Panc1 (cell line): ENCODE results near the gene TDRKH. TPM values are rescaled to one million over a fixed set of nuclear protein-coding genes. Genes with fewer than 3 reads are reported as not detected.

Experiments
- ATAC-seq: fragments of 200-7000 bp; cut with Tn5 transposase; 2 replicates; pipeline ENCODE4 v1.9.1; 2020; ENCODE audit warnings: mild to moderate bottlenecking, moderate library complexity
- BruUV-seq: library from RNA; stranded (reverse); fragments of 400-500 nt; replicated peaks from 2 replicates; lab custom pipeline; 2021; lab: Mats Ljungman, UMichigan
- CTCF ChIA-PET: fragments of 300-600 bp; sonication (Branson Sonifier 250); formaldehyde crosslinking; loops from one replicate; lab custom pipeline; 2022; ENCODE audit warnings: antibody characterized with exemption; lab: Charles Lee
- POLR2A ChIA-PET: fragments of 300-600 bp; sonication (Branson Sonifier 250); formaldehyde crosslinking; loops from one replicate; lab custom pipeline; 2022; ENCODE audit warnings: antibody characterized with exemption; lab: Charles Lee
- DNase-seq: peaks from one replicate; pipeline ENCODE4 v3.0.0-alpha.2; 2010; ENCODE audit warnings: low read depth, low spot score
- H3K27ac ChIP-seq: 2 replicates; pipeline ENCODE4 v1.5.1; 2011; ENCODE audit warnings: mild to moderate bottlenecking, low read length, inconsistent platforms
- H3K27me3 ChIP-seq: fragments of 200-500 bp; sonication (Bioruptor generic); 2 replicates; pipeline ENCODE4 v1.6.0; 2014; ENCODE audit warnings: low read length, inconsistent platforms; ENCODE audit not compliant: control insufficient read depth, insufficient read depth
- H3K36me3 ChIP-seq: fragments of 200-500 bp; sonication (Bioruptor generic); 2 replicates; pipeline ENCODE4 v1.5.1; 2014; ENCODE audit warnings: inconsistent platforms, mild to moderate bottlenecking, low read length, moderate library complexity; ENCODE audit not compliant: control insufficient read depth, insufficient read depth
- H3K4me1 ChIP-seq: 2 replicates; pipeline ENCODE4 v1.5.1; 2011; ENCODE audit warnings: inconsistent platforms, mild to moderate bottlenecking, low read length, moderate library complexity; ENCODE audit not compliant: control insufficient read depth, insufficient read depth
- H3K4me3 ChIP-seq, 2 experiments: 2 replicates each; pipeline ENCODE4 v1.5.1; 2011 to 2012; ENCODE audit warnings: low read depth in 2 of 2, low read length in 2 of 2, mild to moderate bottlenecking in 2 of 2, inconsistent platforms in 1 of 2, moderate library complexity in 1 of 2
- H3K9me3 ChIP-seq: fragments of 200-500 bp; sonication (Bioruptor generic); 2 replicates; pipeline ENCODE4 v1.5.1; 2014; ENCODE audit warnings: low read depth, mild to moderate bottlenecking, inconsistent platforms, low read length, moderate library complexity; ENCODE audit not compliant: control insufficient read depth, insufficient read depth
- POLR2AphosphoS5 ChIP-seq: IDR thresholded peaks from 2 replicates; pipeline ENCODE4 v1.6.1; 2012; ENCODE audit warnings: mild to moderate bottlenecking, low read depth, low read length, moderate library complexity
- SIN3A ChIP-seq: IDR thresholded peaks from 2 replicates; pipeline ENCODE4 v1.6.1; 2012; ENCODE audit warnings: low read depth, mild to moderate bottlenecking, low read length, moderate library complexity, borderline replicate concordance; ENCODE audit not compliant: insufficient read depth
- TCF7L2 ChIP-seq: IDR thresholded peaks from 2 replicates; pipeline ENCODE4 v1.6.1; 2011; ENCODE audit warnings: mild to moderate bottlenecking, low read depth, low read length, inconsistent platforms
- in situ Hi-C: cut with HindIII; loops from 2 replicates; pipeline ENCODE4 v1.10.0; 2016; ENCODE audit warnings: low sequenced_read_pairs, low pct_unique_long_range_greater_than_20kb
- intact Hi-C: fragments of 100-400 bp; cut with micrococcal nuclease; formaldehyde crosslinking; loops from one replicate; pipeline ENCODE4 v1.10.0; 2022; ENCODE audit not compliant: unreplicated experiment
- total RNA-seq: library from RNA; stranded (reverse); gene quantifications from one replicate; pipeline ENCODE4 v1.2.1, GENCODE V29; 2021; ENCODE audit not compliant: unreplicated experiment
- TF ChIP-seq, protein P1 (sequence below), 2 experiments: IDR thresholded peaks; 2 replicates each; pipeline ENCODE4 v1.6.1; 2011 to 2012; ENCODE audit warnings: low read depth in 2 of 2, control low read depth in 1 of 2, low read length in 1 of 2, mild to moderate bottlenecking in 1 of 2, moderate library complexity in 1 of 2; ENCODE audit not compliant: insufficient read depth in 1 of 2
- TF ChIP-seq, protein P2 (sequence below): fragments of 450-650 bp; IDR thresholded peaks from 2 replicates; pipeline ENCODE4 v1.5.1; 2017; ENCODE audit warnings: mild to moderate bottlenecking

TDRKH gene
- total RNA-seq, 1 experiment from 2014 or later = 33.6 TPM

DNA sequence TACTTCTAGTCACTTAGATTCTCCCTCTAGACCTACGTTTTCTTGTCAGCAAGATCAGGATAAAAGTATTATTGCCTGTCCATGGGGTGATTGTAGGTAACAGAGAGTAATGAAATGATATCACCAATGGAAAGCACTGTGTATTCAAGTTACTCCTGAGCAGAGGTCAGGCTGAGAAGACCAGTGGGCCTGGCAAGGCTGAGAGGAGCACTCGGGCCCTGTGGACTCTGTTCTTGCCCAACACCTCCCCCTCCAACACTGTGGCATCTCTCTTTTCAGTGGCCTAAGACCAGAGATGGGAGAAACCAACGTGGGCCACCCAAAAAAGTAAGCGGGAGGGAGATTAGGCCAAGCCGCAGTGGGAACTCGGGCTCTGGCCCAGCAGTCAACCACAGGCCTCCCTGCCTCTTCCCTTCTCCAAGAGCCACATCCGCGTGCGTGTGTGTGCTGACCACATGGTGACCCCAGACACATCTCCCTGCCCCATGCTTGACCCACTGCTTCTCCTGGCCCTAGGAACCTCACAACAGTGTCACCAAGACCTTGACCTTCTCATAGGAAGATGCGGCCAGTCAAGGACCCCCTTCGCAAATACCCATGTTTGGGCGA lies 29.0 kb upstream of the TDRKH start:
- DNase-seq = no peak
- H3K4me1 ChIP-seq = no peaks in the 10 kb centered on the region; the same call in 1 of the 2 replicates

GRCh38 chr1:151817353-151817730 lies 27.0 kb upstream of the TDRKH start:
- intact Hi-C loops (no loop called here), in situ Hi-C loops (no loop called here)
- TF ChIP-seq POLR2AphosphoS5 (no peak), SIN3A (no peak), TCF7L2 (no peak)
- TF ChIP-seq, protein P1, sequence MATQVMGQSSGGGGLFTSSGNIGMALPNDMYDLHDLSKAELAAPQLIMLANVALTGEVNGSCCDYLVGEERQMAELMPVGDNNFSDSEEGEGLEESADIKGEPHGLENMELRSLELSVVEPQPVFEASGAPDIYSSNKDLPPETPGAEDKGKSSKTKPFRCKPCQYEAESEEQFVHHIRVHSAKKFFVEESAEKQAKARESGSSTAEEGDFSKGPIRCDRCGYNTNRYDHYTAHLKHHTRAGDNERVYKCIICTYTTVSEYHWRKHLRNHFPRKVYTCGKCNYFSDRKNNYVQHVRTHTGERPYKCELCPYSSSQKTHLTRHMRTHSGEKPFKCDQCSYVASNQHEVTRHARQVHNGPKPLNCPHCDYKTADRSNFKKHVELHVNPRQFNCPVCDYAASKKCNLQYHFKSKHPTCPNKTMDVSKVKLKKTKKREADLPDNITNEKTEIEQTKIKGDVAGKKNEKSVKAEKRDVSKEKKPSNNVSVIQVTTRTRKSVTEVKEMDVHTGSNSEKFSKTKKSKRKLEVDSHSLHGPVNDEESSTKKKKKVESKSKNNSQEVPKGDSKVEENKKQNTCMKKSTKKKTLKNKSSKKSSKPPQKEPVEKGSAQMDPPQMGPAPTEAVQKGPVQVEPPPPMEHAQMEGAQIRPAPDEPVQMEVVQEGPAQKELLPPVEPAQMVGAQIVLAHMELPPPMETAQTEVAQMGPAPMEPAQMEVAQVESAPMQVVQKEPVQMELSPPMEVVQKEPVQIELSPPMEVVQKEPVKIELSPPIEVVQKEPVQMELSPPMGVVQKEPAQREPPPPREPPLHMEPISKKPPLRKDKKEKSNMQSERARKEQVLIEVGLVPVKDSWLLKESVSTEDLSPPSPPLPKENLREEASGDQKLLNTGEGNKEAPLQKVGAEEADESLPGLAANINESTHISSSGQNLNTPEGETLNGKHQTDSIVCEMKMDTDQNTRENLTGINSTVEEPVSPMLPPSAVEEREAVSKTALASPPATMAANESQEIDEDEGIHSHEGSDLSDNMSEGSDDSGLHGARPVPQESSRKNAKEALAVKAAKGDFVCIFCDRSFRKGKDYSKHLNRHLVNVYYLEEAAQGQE (IDR thresholded peaks at IDR 0.05; ENCODE audit: insufficient read depth in 1 of 2, low read depth in 2 of 2, low read length in 1 of 2) = no peak
- TF ChIP-seq, protein P2, sequence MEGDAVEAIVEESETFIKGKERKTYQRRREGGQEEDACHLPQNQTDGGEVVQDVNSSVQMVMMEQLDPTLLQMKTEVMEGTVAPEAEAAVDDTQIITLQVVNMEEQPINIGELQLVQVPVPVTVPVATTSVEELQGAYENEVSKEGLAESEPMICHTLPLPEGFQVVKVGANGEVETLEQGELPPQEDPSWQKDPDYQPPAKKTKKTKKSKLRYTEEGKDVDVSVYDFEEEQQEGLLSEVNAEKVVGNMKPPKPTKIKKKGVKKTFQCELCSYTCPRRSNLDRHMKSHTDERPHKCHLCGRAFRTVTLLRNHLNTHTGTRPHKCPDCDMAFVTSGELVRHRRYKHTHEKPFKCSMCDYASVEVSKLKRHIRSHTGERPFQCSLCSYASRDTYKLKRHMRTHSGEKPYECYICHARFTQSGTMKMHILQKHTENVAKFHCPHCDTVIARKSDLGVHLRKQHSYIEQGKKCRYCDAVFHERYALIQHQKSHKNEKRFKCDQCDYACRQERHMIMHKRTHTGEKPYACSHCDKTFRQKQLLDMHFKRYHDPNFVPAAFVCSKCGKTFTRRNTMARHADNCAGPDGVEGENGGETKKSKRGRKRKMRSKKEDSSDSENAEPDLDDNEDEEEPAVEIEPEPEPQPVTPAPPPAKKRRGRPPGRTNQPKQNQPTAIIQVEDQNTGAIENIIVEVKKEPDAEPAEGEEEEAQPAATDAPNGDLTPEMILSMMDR = no peak
- no peaks in the 10 kb centered on the region for H3K4me1 ChIP-seq
- no peaks in the 10 kb centered on the region for H3K9me3 ChIP-seq
- no peak for ATAC-seq
- no TSS peak for BruUV-seq
- CTCF ChIA-PET = no interaction called here
- no peak overlapping the region for H3K4me3 ChIP-seq
- no peak for DNase-seq
- H3K27me3 ChIP-seq = no peaks in the 10 kb centered on the region
- no peak overlapping the region for H3K27ac ChIP-seq
- POLR2A ChIA-PET = no interaction called here
- H3K36me3 ChIP-seq = no peaks in the 10 kb centered on the region

More for the DNA sequence above, 29.0 kb upstream of the TDRKH start:
- no peak overlapping the region for H3K27ac ChIP-seq
- POLR2A ChIA-PET = no interaction called here
- H3K4me3 ChIP-seq = no peak overlapping the region
- TF ChIP-seq SIN3A = no peak
- TF ChIP-seq, protein P1 (IDR thresholded peaks at IDR 0.05; ENCODE audit: insufficient read depth in 1 of 2, low read depth in 2 of 2, low read length in 1 of 2) = no peak
- TF ChIP-seq POLR2AphosphoS5 = no peak
- TF ChIP-seq, protein P2 = no peak
- no peak for TF ChIP-seq TCF7L2
- no TSS peak for BruUV-seq
- no peaks in the 10 kb centered on the region for H3K27me3 ChIP-seq
- intact Hi-C loops (no loop called here), in situ Hi-C loops (no loop called here)
- no peaks in the 10 kb centered on the region for H3K36me3 ChIP-seq
- H3K9me3 ChIP-seq = no peaks in the 10 kb centered on the region
- CTCF ChIA-PET = no interaction called here
- ATAC-seq = no peak
